ENCODE measurements around the gene PARK7.

PARK7 gene

DNA sequence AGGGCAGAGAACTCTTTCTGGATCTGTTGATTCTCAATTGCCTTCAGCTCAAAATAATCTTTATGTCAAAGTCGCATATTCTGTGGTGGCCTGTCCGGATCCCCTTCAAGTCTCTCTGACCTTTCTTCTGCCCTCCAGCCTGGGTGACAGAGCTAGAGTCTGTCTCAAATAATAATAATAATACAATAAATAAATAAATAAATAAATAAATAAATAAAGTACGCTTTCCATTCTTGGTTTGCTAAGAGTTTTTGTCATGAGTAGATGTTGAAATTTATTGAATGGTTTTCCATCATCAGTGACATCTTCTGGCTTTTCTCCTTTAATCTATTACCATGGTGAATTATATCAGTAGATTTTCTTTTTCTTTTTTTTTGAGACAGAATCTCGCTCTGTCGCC lies 33.9 kb downstream of the PARK7 start:
- H2AFZ ChIP-seq (ENCODE audit: low read length) = no peak overlapping the region
- H4K20me1 ChIP-seq (ENCODE audit: insufficient read depth, low read length) = no peaks in the 10 kb centered on the region
- H3K4me2 ChIP-seq (ENCODE audit: low read length) = no peak overlapping the region
- H3K27ac ChIP-seq (ENCODE audit: low read depth, low read length, poor library complexity, severe bottlenecking) = no peak overlapping the region
- no peaks in the 10 kb centered on the region for H3K27me3 ChIP-seq (ENCODE audit: insufficient read depth, low read length)
- H3K9me3 ChIP-seq (ENCODE audit: low read length) = no peaks in the 10 kb centered on the region
- no peaks in the 10 kb centered on the region for H3K79me2 ChIP-seq (ENCODE audit: insufficient read depth, low read length)
- no peaks in the 10 kb centered on the region for H3K4me1 ChIP-seq (ENCODE audit: insufficient read depth, low read length, severe bottlenecking)
- H3K9ac ChIP-seq (ENCODE audit: low read length) = no peak overlapping the region
- H3K4me3 ChIP-seq (ENCODE audit: low read depth, low read length, poor library complexity, severe bottlenecking) = no peak overlapping the region
- no peak for TF ChIP-seq EZH2 (IDR thresholded peaks at IDR 0.05; ENCODE audit: borderline replicate concordance, low read length)
- TF ChIP-seq, protein P1, sequence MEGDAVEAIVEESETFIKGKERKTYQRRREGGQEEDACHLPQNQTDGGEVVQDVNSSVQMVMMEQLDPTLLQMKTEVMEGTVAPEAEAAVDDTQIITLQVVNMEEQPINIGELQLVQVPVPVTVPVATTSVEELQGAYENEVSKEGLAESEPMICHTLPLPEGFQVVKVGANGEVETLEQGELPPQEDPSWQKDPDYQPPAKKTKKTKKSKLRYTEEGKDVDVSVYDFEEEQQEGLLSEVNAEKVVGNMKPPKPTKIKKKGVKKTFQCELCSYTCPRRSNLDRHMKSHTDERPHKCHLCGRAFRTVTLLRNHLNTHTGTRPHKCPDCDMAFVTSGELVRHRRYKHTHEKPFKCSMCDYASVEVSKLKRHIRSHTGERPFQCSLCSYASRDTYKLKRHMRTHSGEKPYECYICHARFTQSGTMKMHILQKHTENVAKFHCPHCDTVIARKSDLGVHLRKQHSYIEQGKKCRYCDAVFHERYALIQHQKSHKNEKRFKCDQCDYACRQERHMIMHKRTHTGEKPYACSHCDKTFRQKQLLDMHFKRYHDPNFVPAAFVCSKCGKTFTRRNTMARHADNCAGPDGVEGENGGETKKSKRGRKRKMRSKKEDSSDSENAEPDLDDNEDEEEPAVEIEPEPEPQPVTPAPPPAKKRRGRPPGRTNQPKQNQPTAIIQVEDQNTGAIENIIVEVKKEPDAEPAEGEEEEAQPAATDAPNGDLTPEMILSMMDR (IDR thresholded peaks at IDR 0.05; ENCODE audit: low read length) = no peak
- H3K36me3 ChIP-seq (ENCODE audit: insufficient read depth, low read length) = no peaks in the 10 kb centered on the region; the same call in 1 of the 2 replicates
- no peaks in the 10 kb centered on the region for H3F3A ChIP-seq (ENCODE audit: insufficient read depth, low read length)
- H3K9me2 ChIP-seq (ENCODE audit: low read depth, low read length) = no peaks in the 10 kb centered on the region

DNA sequence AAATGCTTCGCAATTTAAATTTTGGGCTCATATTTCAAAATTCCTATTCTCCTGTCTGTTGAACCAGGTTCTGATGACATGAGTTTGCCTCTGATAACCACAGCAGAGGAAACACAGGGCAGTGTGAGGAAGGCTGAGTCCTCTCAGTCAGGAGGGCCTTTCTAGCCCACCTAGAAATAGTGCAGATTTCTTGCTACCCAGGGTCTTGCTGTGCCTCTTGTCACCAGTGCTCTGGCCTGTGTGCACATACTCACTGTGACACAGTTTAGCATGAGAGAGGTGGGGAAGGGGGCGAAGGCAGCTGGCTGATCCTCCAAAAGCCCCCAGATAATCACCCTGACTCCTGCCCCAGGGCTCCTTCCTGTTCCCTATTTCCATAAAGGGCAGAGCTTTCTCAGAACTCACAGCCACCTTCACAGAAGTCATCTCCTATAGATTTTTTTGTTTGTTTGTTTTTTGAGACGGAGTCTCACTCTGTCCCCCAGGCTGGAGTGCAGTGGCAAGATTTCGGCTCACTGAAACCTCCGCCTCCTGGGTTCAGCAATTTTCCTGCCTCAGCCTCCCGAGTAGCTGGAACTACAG lies 40.9 kb downstream of the PARK7 start:
- no peaks in the 10 kb centered on the region for H3K9me3 ChIP-seq (ENCODE audit: low read length)
- H3K36me3 ChIP-seq (ENCODE audit: insufficient read depth, low read length) = no peaks in the 10 kb centered on the region
- H3K4me2 ChIP-seq (ENCODE audit: low read length) = no peak overlapping the region
- H3K27me3 ChIP-seq (ENCODE audit: insufficient read depth, low read length) = no peaks in the 10 kb centered on the region
- no peak overlapping the region for H3K4me3 ChIP-seq (ENCODE audit: low read depth, low read length, poor library complexity, severe bottlenecking)
- H3K4me1 ChIP-seq (ENCODE audit: insufficient read depth, low read length, severe bottlenecking) = no peaks in the 10 kb centered on the region
- no peak overlapping the region for H2AFZ ChIP-seq (ENCODE audit: low read length)
- no peaks in the 10 kb centered on the region for H3F3A ChIP-seq (ENCODE audit: insufficient read depth, low read length)
- H3K79me2 ChIP-seq (ENCODE audit: insufficient read depth, low read length) = no peaks in the 10 kb centered on the region
- no peak overlapping the region for H3K9ac ChIP-seq (ENCODE audit: low read length)
- no peaks in the 10 kb centered on the region for H4K20me1 ChIP-seq (ENCODE audit: insufficient read depth, low read length)
- no peaks in the 10 kb centered on the region for H3K9me2 ChIP-seq (ENCODE audit: low read depth, low read length)
- TF ChIP-seq, protein P1 (IDR thresholded peaks at IDR 0.05; ENCODE audit: low read length) = no peak
- TF ChIP-seq EZH2 (IDR thresholded peaks at IDR 0.05; ENCODE audit: borderline replicate concordance, low read length) = no peak
- no peak overlapping the region for H3K27ac ChIP-seq (ENCODE audit: low read depth, low read length, poor library complexity, severe bottlenecking)

DNA sequence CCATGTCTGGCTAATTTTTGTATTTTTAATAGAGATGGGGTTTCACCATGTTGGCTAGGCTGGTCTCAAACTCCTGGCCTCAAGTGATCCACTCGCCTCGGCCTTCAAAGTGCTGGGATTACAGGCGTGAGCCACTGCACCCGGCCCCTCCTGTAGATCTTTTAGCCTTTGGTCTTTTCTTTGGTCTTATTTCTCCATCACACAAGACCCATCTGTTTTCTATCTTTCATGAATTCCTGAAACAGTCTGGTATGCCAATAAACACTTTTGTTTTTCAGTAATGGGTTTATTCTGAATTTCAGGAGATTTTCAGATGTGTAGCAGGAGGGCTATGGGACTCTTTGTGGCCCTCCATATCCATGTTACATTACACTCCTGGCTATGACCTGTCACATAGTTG lies 41.4 kb downstream of the PARK7 start:
- no peak overlapping the region for H2AFZ ChIP-seq (ENCODE audit: low read length)
- no peaks in the 10 kb centered on the region for H3K4me1 ChIP-seq (ENCODE audit: insufficient read depth, low read length, severe bottlenecking)
- H4K20me1 ChIP-seq (ENCODE audit: insufficient read depth, low read length) = no peaks in the 10 kb centered on the region
- H3K79me2 ChIP-seq (ENCODE audit: insufficient read depth, low read length) = no peaks in the 10 kb centered on the region
- no peak overlapping the region for H3K27ac ChIP-seq (ENCODE audit: low read depth, low read length, poor library complexity, severe bottlenecking)
- H3K27me3 ChIP-seq (ENCODE audit: insufficient read depth, low read length) = no peaks in the 10 kb centered on the region
- no peak overlapping the region for H3K4me3 ChIP-seq (ENCODE audit: low read depth, low read length, poor library complexity, severe bottlenecking)
- H3K9me2 ChIP-seq (ENCODE audit: low read depth, low read length) = no peaks in the 10 kb centered on the region
- H3K9ac ChIP-seq (ENCODE audit: low read length) = no peak overlapping the region
- H3K36me3 ChIP-seq (ENCODE audit: insufficient read depth, low read length) = no peaks in the 10 kb centered on the region
- H3F3A ChIP-seq (ENCODE audit: insufficient read depth, low read length) = no peaks in the 10 kb centered on the region
- H3K4me2 ChIP-seq (ENCODE audit: low read length) = no peak overlapping the region
- H3K9me3 ChIP-seq (ENCODE audit: low read length) = no peaks in the 10 kb centered on the region
- TF ChIP-seq EZH2 (IDR thresholded peaks at IDR 0.05; ENCODE audit: borderline replicate concordance, low read length) = no peak
- TF ChIP-seq, protein P1 (IDR thresholded peaks at IDR 0.05; ENCODE audit: low read length) = no peak
